ENCODE results near the gene CDH16.
"Not testable (repeated sequence)": the region's sequence is repeated elsewhere in the genome, so short reads cannot be mapped to it uniquely, and the experiment has no call there.

CDH16 gene

GRCh38 chr16:66910175-66910940 is 8.3 kb downstream of the CDH16 start:
- DNase-seq (ENCODE audit: low spot score), result no peak

- no peak for DNase-seq (ENCODE audit: low spot score)
These were observed 9.7 kb downstream of the CDH16 start for GRCh38 chr16:66908762-66909559.

GRCh38 chr16:66908116-66908515 is 10.6 kb downstream of the CDH16 start:
- DNase-seq (ENCODE audit: low spot score), result no peak

- DNase-seq (ENCODE audit: low spot score), result no peak
These were observed 11.5 kb downstream of the CDH16 start for GRCh38 chr16:66906916-66907836.

GRCh38 chr16:66905633-66906539 is 12.8 kb downstream of the CDH16 start:
- no peak for DNase-seq (ENCODE audit: low spot score)

- DNase-seq (ENCODE audit: low spot score), result no peak
These were observed 13.6 kb downstream of the CDH16 start for GRCh38 chr16:66904846-66905632.

- DNase-seq (ENCODE audit: low spot score), result no peak
These were observed 14.2 kb downstream of the CDH16 start for GRCh38 chr16:66904428-66904845.

GRCh38 chr16:66903544-66904427 is 14.9 kb downstream of the CDH16 start:
- DNase-seq (ENCODE audit: low spot score), result no peak

- no peak for DNase-seq (ENCODE audit: low spot score)
These were observed 15.8 kb downstream of the CDH16 start for GRCh38 chr16:66902648-66903543.

- DNase-seq (ENCODE audit: low spot score), result no peak
These were observed 17.1 kb downstream of the CDH16 start for GRCh38 chr16:66901626-66902025.

- DNase-seq (ENCODE audit: low spot score), result no peak
These were observed 17.8 kb downstream of the CDH16 start for GRCh38 chr16:66900721-66901441.

GRCh38 chr16:66899945-66900710 is 18.6 kb downstream of the CDH16 start:
- no peak for DNase-seq (ENCODE audit: low spot score)

- DNase-seq (ENCODE audit: low spot score), result no peak
These were observed 19.3 kb downstream of the CDH16 start for GRCh38 chr16:66899310-66899944.

GRCh38 chr16:66898933-66899309 is 19.8 kb downstream of the CDH16 start:
- no peak for DNase-seq (ENCODE audit: low spot score)

- DNase-seq (ENCODE audit: low spot score), result no peak
These were observed 20.5 kb downstream of the CDH16 start for GRCh38 chr16:66898207-66898606.

- DNase-seq (ENCODE audit: low spot score), result not testable (repeated sequence)
These were observed 22.0 kb downstream of the CDH16 start for GRCh38 chr16:66896682-66897081.
